Measurements from ENCODE around the gene SIKE1.
A peak's percentile ranks its signal among the peaks of the same experiment; 100 is the strongest.

Gene SIKE1

GRCh38 chr1:114755006-114755931 lies 25.2 kb downstream of the SIKE1 start:
- no peak for DNase-seq

GRCh38 chr1:114753702-114754101 lies 26.8 kb downstream of the SIKE1 start:
- peak; percentile 68 for DNase-seq

- DNase-seq = no peak
These were observed 27.3 kb downstream of the SIKE1 start for GRCh38 chr1:114753143-114753542.

- DNase-seq = no peak
These were observed 29.7 kb downstream of the SIKE1 start for GRCh38 chr1:114750780-114751179.

- DNase-seq = no peak
These were observed 30.6 kb downstream of the SIKE1 start for GRCh38 chr1:114749835-114750234.

GRCh38 chr1:114746450-114747121 lies 33.9 kb downstream of the SIKE1 start:
- DNase-seq = no peak

- DNase-seq = no peak
These were observed 35.2 kb downstream of the SIKE1 start for GRCh38 chr1:114745291-114745690.

- DNase-seq = no peak
These were observed 38.3 kb downstream of the SIKE1 start for GRCh38 chr1:114741963-114742746.

GRCh38 chr1:114740331-114740730 lies 40.2 kb downstream of the SIKE1 start:
- DNase-seq = no peak

- DNase-seq = no peak
These were observed 43.1 kb downstream of the SIKE1 start for GRCh38 chr1:114737314-114737849.

- DNase-seq = no peak
These were observed 45.0 kb downstream of the SIKE1 start for GRCh38 chr1:114735479-114735878.

- DNase-seq = no peak
These were observed 50.7 kb downstream of the SIKE1 start for GRCh38 chr1:114729782-114730181.

GRCh38 chr1:114728553-114728952 lies 51.9 kb downstream of the SIKE1 start:
- DNase-seq = no peak

- no peak for DNase-seq
These were observed 55.3 kb downstream of the SIKE1 start for GRCh38 chr1:114725230-114725629.

- no peak for DNase-seq
These were observed 56.6 kb downstream of the SIKE1 start for GRCh38 chr1:114723915-114724314.

- DNase-seq = no peak
These were observed 57.0 kb downstream of the SIKE1 start for GRCh38 chr1:114723457-114723856.

GRCh38 chr1:114720492-114720891 lies 60.0 kb downstream of the SIKE1 start:
- no peak for DNase-seq
